Measurements from ENCODE around the gene ZMIZ1.
A peak's percentile ranks its signal among the peaks of the same experiment; 100 is the strongest.

ZMIZ1 gene

DNA sequence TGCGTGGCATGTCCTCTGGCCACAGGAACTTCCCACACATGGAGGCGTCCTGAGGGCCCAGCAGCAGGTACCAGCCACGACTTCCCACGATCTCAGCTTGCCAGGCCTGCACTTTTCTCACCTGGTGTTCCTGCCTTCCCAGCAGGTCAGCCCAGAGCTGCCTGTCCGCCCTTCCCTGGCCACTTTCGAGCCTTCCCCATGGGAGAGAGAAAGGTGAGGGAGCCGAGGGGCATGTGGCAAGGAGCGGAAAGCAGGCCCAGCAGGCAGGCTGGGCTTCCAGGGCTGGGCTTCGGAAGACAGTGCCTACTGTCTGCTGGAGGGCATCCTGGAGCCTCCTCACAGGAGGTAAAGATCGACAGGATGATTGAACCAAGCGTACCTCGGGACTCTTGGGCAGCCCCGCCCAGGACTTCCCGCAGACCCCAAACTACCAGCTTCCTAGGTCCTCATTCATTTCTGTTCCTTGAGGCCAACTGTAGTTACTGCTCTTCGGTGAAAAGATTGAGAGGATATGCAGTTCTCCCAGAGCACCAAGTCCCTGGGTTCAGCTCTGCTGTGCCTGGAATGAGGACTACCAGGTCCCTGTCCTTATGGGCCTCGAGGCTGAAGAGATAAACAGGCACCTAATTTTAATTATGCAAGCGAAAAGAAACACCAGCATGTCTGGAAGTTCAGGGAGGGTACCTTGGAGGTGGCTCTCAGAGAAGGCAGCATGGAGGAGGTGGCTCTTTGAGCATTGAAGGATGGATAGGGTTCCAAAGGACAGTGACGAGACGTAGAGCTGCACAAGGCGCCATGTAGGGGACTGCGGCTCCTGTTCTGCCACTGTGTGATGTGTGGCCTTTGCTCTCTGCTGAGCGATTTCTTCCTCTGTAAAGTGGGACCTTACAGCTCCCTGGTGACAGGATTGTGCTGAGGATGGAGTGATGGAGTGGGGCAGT, 87.8 kb downstream of the ZMIZ1 start:
- Histone ChIP-seq H3K4me3 (ENCODE audit: low read depth, low read length) (no peak overlapping the region), H3K9ac (ENCODE audit: low read depth, low read length) (peak overlapping the region; percentile 47), H3K4me1 (ENCODE audit: control insufficient read depth, insufficient read depth, low read length) (peaks cover 47% of the 10 kb centered on the region), H3K27me3 (ENCODE audit: control insufficient read depth, insufficient read depth, low read length) (no peaks in the 10 kb centered on the region), H3K9me3 (ENCODE audit: control insufficient read depth, insufficient read depth, low read length) (no peaks in the 10 kb centered on the region), H3K27ac (ENCODE audit: low read depth, low read length) (peak overlapping the region; percentile 87), H3K36me3 (ENCODE audit: control insufficient read depth, insufficient read depth, low read length) (no peaks in the 10 kb centered on the region)

DNA sequence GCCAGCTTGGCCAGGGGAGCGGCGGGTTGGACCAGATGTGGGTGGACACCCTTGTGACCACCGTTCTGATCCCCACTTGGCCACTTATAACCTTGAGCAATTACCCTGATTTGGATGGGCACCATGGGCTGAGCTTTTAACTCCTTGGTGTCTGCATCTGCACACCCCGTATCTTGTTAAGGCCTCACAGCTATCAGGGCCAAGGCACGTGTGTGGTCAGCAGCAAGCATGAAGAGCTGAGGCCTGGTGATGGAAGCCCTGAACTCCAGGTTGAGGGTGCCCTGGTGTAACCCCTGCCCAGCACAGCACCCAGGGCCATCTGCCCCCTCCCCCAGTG, 89.2 kb downstream of the ZMIZ1 start:
- Histone ChIP-seq H3K9me3 (ENCODE audit: control insufficient read depth, insufficient read depth, low read length) (no peaks in the 10 kb centered on the region), H3K4me1 (ENCODE audit: control insufficient read depth, insufficient read depth, low read length) (peaks cover 42% of the 10 kb centered on the region), H3K4me3 (ENCODE audit: low read depth, low read length) (peak overlapping the region; percentile 2; the same call in 1 of the 2 replicates), H3K36me3 (ENCODE audit: control insufficient read depth, insufficient read depth, low read length) (no peaks in the 10 kb centered on the region; the same call in 1 of the 2 replicates), H3K27me3 (ENCODE audit: control insufficient read depth, insufficient read depth, low read length) (no peaks in the 10 kb centered on the region), H3K27ac (ENCODE audit: low read depth, low read length) (peak overlapping the region; percentile 87), H3K9ac (ENCODE audit: low read depth, low read length) (peak overlapping the region; percentile 45)

DNA sequence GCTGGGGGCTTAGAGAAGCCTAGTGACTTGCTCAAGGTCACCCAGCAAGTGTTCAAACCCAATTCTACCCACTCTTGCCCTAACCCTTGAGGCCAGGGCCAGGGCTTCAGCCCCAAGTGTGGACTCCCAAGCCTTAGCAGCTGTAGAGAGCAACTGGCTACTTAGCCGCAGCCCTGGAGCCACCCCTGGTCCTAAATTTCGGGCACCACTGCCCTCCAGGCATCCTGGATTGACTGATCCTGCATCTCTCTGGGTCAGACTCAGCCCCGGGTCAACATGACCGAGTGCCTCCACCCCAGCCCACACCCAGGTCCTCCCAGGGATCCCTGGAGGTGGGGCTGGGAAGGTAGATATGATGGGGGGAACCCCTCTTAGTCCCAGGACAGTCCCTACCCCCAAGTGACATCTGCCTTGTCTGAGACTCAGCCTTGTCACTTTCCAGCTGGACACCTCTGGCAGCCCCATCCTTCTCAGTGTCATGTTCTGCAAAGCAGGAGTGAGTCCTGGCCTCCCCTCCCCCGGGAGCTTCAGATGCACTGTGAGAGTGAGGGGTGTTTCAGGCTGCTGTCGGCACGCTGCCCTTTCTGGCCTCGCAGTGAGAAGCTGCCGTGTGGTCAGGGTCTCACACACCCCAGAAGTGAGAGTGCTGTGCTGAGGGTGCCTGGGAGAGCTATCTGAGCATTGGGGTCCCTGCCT, 89.8 kb downstream of the ZMIZ1 start:
- Histone ChIP-seq H3K27ac (ENCODE audit: low read depth, low read length) (peak overlapping the region; percentile 87), H3K36me3 (ENCODE audit: control insufficient read depth, insufficient read depth, low read length) (no peaks in the 10 kb centered on the region; the same call in 1 of the 2 replicates), H3K9me3 (ENCODE audit: control insufficient read depth, insufficient read depth, low read length) (no peaks in the 10 kb centered on the region), H3K4me3 (ENCODE audit: low read depth, low read length) (no peak overlapping the region), H3K4me1 (ENCODE audit: control insufficient read depth, insufficient read depth, low read length) (peaks cover 42% of the 10 kb centered on the region), H3K27me3 (ENCODE audit: control insufficient read depth, insufficient read depth, low read length) (no peaks in the 10 kb centered on the region), H3K9ac (ENCODE audit: low read depth, low read length) (peak overlapping the region; percentile 45)

DNA sequence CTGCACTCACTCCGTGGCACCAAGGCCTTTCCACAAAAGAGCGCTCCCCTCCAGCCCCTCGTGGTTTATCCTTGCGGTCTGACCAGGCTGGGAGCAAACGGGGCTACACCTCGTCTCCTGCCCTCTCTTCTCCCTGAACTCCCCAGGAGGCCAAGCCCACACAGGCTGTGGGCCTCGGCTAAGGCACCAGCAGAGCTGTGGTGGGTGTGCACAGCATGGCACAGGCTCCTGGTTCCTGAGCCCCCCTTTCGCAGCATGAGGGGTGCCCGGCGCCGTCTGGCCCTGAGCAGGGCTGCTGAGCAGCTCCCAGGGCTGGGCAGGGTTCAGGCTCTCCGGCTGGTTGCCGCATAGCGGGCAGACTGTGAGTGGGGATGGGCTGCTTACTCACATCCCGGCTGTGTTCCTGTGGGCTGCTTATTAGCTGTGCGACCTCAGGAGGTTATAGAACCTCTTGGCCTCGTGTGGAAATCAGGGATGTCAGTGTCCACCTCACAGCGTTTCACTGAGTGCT, 90.4 kb downstream of the ZMIZ1 start:
- H3K4me1 ChIP-seq (ENCODE audit: control insufficient read depth, insufficient read depth, low read length) = peaks cover 42% of the 10 kb centered on the region
- no peaks in the 10 kb centered on the region for H3K27me3 ChIP-seq (ENCODE audit: control insufficient read depth, insufficient read depth, low read length)
- no peaks in the 10 kb centered on the region for H3K9me3 ChIP-seq (ENCODE audit: control insufficient read depth, insufficient read depth, low read length)
- no peaks in the 10 kb centered on the region; the same call in 1 of the 2 replicates for H3K36me3 ChIP-seq (ENCODE audit: control insufficient read depth, insufficient read depth, low read length)
- H3K9ac ChIP-seq (ENCODE audit: low read depth, low read length) = 0 out of 2 replicates have a peak overlapping the region, but pooled peaks have one; percentile 45
- peak overlapping the region; percentile 87 for H3K27ac ChIP-seq (ENCODE audit: low read depth, low read length)
- H3K4me3 ChIP-seq (ENCODE audit: low read depth, low read length) = no peak overlapping the region

DNA sequence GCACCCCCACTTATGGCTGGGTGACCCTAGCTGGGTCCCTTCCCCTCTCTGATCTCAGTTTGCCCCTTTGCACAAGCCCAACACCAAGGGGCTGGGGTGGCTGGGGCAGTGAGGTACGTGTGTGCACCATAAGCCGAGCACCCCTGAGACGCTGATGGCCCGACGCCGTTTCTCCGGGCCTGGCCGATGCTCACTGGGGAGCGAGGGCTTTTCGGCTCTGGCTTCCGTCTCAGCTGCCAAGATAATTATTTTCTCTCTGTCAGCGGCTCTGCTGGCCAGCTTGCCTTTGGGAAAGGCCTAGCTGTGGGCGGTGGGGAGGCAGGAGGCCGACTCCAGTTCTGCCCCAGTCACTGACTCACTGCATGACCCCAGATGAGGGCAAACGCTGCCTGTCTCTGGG, 91.0 kb downstream of the ZMIZ1 start:
- H3K9ac ChIP-seq (ENCODE audit: low read depth, low read length) = no peak overlapping the region
- no peak overlapping the region for H3K27ac ChIP-seq (ENCODE audit: low read depth, low read length)
- H3K27me3 ChIP-seq (ENCODE audit: control insufficient read depth, insufficient read depth, low read length) = no peaks in the 10 kb centered on the region
- H3K4me1 ChIP-seq (ENCODE audit: control insufficient read depth, insufficient read depth, low read length) = peaks cover 42% of the 10 kb centered on the region
- no peak overlapping the region for H3K4me3 ChIP-seq (ENCODE audit: low read depth, low read length)
- no peaks in the 10 kb centered on the region; the same call in 1 of the 2 replicates for H3K36me3 ChIP-seq (ENCODE audit: control insufficient read depth, insufficient read depth, low read length)
- H3K9me3 ChIP-seq (ENCODE audit: control insufficient read depth, insufficient read depth, low read length) = no peaks in the 10 kb centered on the region

DNA sequence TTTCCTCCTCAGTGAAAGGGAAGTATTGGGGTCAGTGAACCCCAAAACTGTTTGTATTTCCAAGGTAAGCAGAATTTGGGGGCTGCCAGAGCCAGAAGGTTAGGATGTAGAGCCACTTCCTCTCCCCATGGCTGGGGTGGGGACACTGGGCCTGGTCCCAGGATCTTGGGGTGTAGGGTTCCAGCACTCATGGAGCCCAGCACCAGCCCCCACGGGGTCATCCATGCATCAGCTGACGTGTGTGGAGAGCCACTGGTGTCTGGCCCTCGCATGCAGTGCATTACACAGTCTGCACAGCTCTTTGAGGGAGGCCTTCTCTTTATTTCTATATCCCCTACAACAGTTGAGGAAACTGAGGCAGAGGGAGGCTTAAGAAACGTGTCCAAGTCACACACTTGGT, 91.4 kb downstream of the ZMIZ1 start:
- no peaks in the 10 kb centered on the region for H3K27me3 ChIP-seq (ENCODE audit: control insufficient read depth, insufficient read depth, low read length)
- no peaks in the 10 kb centered on the region for H3K9me3 ChIP-seq (ENCODE audit: control insufficient read depth, insufficient read depth, low read length)
- no peaks in the 10 kb centered on the region; the same call in 1 of the 2 replicates for H3K36me3 ChIP-seq (ENCODE audit: control insufficient read depth, insufficient read depth, low read length)
- no peak overlapping the region for H3K27ac ChIP-seq (ENCODE audit: low read depth, low read length)
- H3K9ac ChIP-seq (ENCODE audit: low read depth, low read length) = no peak overlapping the region
- peaks cover 42% of the 10 kb centered on the region for H3K4me1 ChIP-seq (ENCODE audit: control insufficient read depth, insufficient read depth, low read length)
- H3K4me3 ChIP-seq (ENCODE audit: low read depth, low read length) = no peak overlapping the region

DNA sequence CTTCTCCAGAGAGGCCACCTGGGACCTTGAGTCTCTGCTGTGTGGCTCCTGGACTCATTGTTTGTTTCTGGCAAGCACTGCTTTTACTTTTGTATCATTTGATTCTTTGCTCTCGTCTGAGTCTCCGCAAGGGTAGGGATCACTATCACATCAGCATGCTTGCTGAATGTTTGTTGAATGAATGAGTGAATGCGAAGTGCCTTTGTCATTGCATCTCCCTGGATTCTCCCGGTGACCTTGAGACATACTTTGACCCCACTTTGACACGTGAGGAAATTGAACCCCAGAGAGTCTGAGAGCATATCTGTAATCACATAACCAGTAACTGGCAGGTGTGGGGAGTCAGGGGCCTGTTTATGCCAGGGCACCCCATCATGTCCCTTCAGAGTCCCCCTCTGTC, 92.8 kb downstream of the ZMIZ1 start:
- H3K27ac ChIP-seq (ENCODE audit: low read depth, low read length) = no peak overlapping the region
- peaks cover 33% of the 10 kb centered on the region for H3K4me1 ChIP-seq (ENCODE audit: control insufficient read depth, insufficient read depth, low read length)

DNA sequence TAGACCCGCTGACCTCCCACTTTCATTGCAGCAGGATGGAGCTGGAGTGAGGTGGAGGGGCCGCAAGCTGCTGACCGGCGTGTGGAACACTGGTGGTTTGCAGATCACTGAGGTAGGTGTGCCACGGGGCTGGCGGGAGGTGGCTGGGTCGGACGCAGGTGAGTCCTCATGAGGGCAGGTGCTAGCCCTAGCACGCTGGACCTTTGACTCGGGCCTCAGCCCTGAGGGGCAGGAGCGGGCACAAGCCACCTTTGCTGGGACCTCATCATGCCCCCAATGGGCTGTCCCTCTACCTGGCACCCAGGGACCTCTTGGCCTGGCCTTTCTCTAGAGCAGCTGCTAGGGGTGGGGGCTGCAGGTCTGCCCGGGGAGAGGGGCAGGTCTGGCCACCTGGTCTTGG, 93.3 kb downstream of the ZMIZ1 start:
- Histone ChIP-seq H3K36me3 (ENCODE audit: control insufficient read depth, insufficient read depth, low read length) (peaks cover 2% of the 10 kb centered on the region; the same call in 1 of the 2 replicates), H3K9me3 (ENCODE audit: control insufficient read depth, insufficient read depth, low read length) (no peaks in the 10 kb centered on the region), H3K27me3 (ENCODE audit: control insufficient read depth, insufficient read depth, low read length) (no peaks in the 10 kb centered on the region), H3K9ac (ENCODE audit: low read depth, low read length) (no peak overlapping the region), H3K27ac (ENCODE audit: low read depth, low read length) (no peak overlapping the region), H3K4me3 (ENCODE audit: low read depth, low read length) (no peak overlapping the region), H3K4me1 (ENCODE audit: control insufficient read depth, insufficient read depth, low read length) (peaks cover 28% of the 10 kb centered on the region)

More for the DNA sequence above, 92.8 kb downstream of the ZMIZ1 start:
- no peaks in the 10 kb centered on the region for H3K9me3 ChIP-seq (ENCODE audit: control insufficient read depth, insufficient read depth, low read length)
- H3K36me3 ChIP-seq (ENCODE audit: control insufficient read depth, insufficient read depth, low read length) = no peaks in the 10 kb centered on the region; the same call in 1 of the 2 replicates
- no peak overlapping the region for H3K9ac ChIP-seq (ENCODE audit: low read depth, low read length)
- H3K4me3 ChIP-seq (ENCODE audit: low read depth, low read length) = no peak overlapping the region
- H3K27me3 ChIP-seq (ENCODE audit: control insufficient read depth, insufficient read depth, low read length) = no peaks in the 10 kb centered on the region

DNA sequence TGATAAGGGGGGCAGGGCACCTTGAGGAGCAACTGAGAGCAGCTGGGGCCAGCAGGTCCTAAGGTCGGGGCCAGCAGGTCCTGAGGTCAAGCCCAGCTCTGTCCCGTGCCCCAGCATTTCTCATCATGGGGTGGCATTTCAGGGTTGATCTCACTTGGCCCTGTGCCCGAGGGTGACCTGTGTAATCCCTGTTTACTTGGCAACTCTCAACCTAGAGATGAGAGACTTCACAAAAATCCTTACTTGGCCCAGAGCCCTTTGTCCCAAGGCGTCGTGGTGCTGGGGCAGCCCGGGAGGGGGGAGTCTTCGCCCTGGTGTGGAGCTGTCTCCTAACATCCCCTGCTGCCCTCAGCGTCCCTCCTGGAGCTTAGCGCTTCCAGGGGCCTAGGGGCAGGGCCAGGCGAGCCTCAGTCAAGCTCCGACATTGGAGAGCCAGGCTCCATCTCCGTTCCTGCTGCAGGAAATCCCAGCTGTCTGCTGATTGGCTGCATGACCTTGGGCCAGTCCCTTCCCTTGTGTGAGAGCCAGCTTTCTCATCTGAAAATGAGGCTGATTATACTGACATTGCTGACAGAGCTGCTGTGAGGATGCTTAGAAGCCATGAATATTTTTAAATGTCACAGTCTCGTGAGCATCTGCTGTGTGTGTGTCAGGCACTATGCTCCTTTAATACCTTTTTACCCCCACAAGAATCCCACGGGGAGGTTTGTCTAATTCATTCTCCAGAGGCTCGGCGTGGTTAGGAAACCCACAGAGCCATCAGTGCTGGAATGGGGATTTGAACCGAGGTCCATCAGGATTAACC, 94.3 kb downstream of the ZMIZ1 start:
- H3K36me3 ChIP-seq (ENCODE audit: control insufficient read depth, insufficient read depth, low read length) = peaks cover 5% of the 10 kb centered on the region; the same call in 1 of the 2 replicates
- H3K27ac ChIP-seq (ENCODE audit: low read depth, low read length) = no peak overlapping the region
- H3K4me1 ChIP-seq (ENCODE audit: control insufficient read depth, insufficient read depth, low read length) = peaks cover 19% of the 10 kb centered on the region
- H3K9ac ChIP-seq (ENCODE audit: low read depth, low read length) = no peak overlapping the region
- H3K27me3 ChIP-seq (ENCODE audit: control insufficient read depth, insufficient read depth, low read length) = no peaks in the 10 kb centered on the region
- H3K4me3 ChIP-seq (ENCODE audit: low read depth, low read length) = no peak overlapping the region
- no peaks in the 10 kb centered on the region for H3K9me3 ChIP-seq (ENCODE audit: control insufficient read depth, insufficient read depth, low read length)

DNA sequence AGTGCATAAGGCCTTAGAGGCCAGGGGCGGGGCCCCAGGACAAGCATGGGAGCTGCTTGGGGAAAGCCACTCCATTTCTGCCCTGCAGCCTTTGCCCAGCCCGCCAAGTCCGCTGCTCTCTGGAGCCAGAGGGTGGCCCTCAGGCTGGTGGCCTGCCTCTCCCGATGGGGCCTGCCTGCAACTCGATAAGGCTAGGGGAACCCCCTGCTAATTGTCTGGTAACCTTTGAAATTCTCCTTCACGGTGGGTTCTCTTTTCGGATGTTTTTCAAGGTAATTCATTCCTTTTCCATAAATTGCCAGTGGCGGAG, 94.9 kb downstream of the ZMIZ1 start:
- H3K4me3 ChIP-seq (ENCODE audit: low read depth, low read length) = no peak overlapping the region

More for the DNA sequence above, 94.9 kb downstream of the ZMIZ1 start:
- Histone ChIP-seq H3K36me3 (ENCODE audit: control insufficient read depth, insufficient read depth, low read length) (peaks cover 5% of the 10 kb centered on the region; the same call in 1 of the 2 replicates), H3K9ac (ENCODE audit: low read depth, low read length) (no peak overlapping the region), H3K9me3 (ENCODE audit: control insufficient read depth, insufficient read depth, low read length) (no peaks in the 10 kb centered on the region), H3K4me1 (ENCODE audit: control insufficient read depth, insufficient read depth, low read length) (peaks cover 14% of the 10 kb centered on the region), H3K27ac (ENCODE audit: low read depth, low read length) (no peak overlapping the region), H3K27me3 (ENCODE audit: control insufficient read depth, insufficient read depth, low read length) (no peaks in the 10 kb centered on the region)

Measured in HUES48 (cell line).